ENCODE results near the gene CRISP1.

DNA sequence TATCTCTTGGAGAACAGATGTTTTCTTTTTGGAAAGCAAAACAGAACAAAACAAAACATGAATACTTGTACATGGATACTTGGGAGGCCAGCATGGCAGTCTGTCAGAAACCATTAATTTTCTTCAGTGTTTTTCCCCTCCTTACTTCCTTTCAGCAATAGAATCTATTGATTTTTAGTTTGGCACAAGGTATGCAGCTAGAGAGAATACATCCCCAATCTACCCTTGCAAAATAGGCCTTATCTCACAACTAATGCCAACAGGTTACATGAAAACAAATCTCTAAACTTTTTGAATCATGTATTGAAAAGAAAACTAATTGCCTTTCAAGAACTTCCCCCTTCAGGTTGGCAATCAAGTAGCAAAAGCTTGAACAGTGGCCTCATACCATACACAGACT lies 82.1 kb downstream of the CRISP1 start:
- no peak for TF ChIP-seq POLR2AphosphoS5 (IDR thresholded peaks at IDR 0.05)
- TF ChIP-seq POLR2A (IDR thresholded peaks at IDR 0.05) = no peak

Measured in spleen (tissue), 3 donors.